GM21786 (cell line): Measurements from ENCODE around the gene PKDCC.
"Not testable (repeated sequence)": the region's sequence is repeated elsewhere in the genome, so short reads cannot be mapped to it uniquely, and the experiment has no call there.

Source experiments
- ATAC-seq: cut with Tn5 transposase; IDR thresholded peaks from one replicate; pipeline ENCODE4 v1.9.1; 2021; ENCODE audit not compliant: unreplicated experiment

Gene PKDCC

DNA sequence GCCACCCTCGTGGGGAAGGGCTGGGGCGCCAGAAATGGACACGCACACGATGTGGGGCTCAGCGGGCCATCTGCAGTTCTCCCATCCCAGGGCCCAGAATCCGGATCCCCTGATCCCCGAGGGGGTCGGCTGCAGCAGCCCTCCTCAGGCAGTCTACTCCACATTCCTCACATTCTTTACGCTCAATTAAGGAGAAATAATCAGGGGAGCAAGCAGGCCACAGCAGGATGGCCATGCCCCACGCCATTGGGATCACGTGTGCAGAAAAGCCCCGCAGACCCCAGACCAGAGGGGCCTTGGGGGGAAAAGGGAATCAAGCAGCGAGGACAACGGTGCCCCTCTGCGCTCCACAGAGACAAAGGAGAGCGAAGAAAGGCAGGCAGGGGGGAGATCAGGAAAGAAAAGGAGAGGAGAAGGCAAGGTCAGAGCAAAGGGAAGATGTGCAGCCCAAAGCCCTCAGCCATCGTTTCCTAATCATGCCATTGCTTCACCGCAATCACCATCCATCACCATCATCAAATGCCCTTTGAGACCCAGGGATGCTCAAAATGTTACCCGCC is 17.5 kb upstream of the PKDCC start:
- ATAC-seq = no peak

DNA sequence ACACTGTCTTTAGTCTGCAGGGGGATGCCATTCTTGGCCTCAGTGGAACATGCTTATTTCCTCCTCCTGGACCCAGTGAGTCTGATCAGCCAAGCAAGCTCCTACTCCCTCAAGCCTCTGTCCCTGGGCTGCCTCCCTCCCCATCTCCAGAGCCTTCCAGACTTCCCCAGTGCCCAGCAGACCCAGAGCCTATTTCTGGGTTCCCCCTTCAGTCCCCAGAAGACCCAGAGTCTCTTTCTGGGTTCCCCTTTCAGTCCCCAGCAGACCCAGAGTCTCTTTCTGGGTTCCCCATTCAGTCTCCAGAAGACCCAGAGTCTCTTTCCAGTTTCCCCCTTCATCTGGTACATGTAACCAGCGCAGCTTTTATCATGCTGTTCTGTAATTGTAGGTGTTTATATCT is 17.0 kb upstream of the PKDCC start:
- ATAC-seq = no peak

DNA sequence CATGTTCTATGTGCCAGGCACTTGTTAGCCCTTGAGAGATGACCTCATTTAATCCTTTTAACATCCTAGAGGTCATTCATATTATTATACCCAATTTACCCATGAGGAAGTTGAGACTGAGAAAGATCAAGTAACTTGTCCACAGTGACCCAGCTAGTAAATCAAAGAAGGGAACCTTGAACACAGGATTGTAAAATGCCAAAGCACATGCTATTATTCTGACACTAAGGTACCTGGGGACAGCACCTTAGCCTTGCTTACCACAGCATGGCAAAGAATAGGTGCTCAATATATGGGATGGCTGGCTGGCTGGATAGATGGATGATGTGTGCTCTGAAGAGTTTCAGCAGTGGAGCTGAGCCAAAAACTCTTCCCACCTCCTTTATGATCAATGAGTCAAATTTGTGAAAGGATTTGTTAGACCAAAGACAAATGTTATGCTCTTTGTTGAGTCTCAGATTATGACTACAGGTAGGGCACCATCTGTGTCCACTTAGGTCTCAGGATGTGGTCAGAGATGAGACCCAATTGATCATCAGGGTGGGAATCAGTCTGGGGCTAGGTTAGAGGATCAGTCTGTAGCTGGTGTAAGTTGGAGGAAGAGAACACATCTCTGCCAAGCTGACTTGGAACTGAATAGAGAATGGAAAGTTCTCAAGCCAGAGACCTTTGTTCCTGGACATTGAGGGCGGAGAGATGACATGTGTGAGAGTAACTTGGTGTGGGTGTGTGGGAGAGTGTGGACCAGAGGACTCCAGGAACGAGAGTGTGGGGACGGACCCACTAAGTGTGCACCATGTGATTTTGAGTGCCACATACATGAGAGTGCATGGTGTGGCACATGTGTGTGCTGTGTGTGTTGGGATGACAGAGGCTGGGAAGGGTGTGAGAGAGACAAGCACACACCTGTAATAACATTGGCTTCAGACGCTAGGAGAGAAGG is 16.3 kb upstream of the PKDCC start:
- no peak for ATAC-seq

DNA sequence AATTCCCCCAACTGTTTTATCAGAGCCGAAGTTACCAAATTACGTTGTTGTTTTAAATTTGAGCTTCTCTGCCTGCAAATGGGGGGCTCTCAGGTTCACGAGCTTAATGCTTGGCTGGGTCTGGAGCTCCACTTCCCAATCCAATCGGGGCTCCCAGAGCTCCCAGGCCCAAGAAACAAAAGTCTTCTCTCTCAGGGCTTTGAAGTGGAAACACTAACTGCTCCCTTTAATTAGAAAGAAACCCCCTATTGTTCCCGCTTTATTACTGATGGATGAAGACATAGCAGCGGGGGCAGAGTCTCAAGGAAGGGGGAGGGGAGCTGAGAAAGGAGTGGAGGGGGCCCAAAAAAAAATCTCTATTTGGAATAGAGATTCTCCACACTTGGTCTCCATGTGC is 15.6 kb upstream of the PKDCC start:
- no peak for ATAC-seq

DNA sequence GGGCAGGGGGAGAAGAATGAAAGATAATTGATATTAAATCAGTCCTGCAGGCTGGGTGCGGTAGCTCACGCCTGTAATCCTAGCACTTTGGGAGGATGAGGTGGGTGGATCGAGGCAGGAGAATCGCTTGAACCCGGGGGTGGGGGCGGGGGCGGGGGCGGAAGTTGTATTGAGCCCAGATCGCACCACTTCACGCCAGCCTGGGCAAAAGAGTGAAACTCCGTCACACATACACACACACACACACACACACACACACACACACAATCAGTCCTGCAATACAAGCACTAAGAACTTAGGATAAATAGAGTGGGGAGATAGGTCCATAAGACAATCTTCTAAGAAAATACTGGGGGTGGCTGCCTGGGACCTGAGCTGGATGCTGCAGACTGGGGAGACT is 15.1 kb upstream of the PKDCC start:
- no peak for ATAC-seq

DNA sequence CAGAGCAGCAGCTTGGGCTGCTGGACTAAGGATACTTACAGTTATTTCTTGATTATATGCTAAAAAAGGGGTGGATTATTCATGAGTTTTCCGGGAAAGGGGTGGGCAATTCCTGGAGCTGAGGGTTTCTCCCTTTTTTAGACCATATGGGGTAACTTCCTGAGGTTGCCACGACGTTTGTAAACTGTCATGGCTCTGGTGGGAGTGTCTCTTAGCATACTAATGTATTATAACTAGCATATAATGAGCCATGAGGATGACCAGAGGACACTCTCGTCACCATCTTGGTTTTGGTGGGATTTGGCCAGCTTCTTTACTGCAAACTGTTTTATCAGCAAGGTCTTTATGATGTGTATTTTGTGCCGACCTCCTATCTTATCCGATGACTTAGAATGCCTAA is 13.7 kb upstream of the PKDCC start:
- ATAC-seq = not testable (repeated sequence)

DNA sequence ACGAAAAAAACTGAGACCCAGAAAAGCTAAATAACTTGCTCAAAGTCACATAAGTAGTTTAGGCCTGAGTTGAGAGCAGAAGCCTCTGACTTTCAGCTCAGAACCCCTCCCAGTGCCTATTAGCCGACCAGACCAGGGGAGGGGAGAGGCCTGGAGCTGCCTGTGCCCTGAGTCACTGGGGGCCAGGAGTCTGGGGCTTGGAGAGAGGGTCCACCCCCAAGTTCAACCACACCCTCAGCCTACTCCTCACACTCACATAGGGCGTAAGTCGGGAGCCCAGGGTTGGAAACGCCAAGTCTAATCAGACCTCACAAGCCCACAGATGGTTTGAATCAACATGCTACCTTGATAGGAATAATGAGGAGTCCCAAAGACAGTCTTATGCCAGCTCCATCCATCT is 12.6 kb upstream of the PKDCC start:
- ATAC-seq = no peak

DNA sequence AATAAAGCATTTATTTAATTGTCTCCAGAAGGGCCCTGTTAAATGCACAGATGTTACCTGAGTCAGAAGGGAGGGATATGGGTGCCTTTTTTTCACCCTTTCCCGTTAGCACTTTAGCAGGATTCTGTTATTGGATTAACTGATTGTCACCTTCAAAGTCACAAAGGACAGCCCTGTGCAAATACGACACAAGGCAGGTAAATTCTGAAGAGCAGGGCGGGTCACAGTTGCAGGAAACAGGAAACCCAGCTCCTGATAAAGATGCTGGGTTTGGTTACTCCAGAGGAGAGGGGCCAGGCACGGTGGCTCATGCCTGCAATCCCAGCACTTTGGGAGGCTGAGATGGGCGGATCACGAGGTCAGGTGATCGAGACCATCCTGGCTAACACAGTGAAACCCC is 11.4 kb upstream of the PKDCC start:
- ATAC-seq = no peak

DNA sequence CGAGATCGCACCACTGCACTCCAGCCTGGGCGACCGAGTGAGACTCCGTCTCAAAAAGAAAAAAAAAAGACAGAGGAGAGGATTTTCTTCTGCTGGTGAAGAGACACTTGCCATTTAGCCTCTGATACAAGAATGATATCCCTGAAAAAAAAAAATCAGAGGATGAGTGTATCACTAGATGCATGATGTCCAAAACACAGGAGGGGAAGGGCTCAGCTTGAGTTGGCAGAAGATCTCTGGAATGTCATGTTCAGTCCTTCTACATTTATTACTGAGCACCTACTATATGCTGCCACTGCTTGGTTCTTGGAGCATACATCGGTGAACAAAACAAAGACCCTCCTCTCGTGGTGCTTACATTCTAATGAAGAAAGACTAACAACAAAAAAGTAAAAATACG is 10.9 kb upstream of the PKDCC start:
- ATAC-seq = no peak

DNA sequence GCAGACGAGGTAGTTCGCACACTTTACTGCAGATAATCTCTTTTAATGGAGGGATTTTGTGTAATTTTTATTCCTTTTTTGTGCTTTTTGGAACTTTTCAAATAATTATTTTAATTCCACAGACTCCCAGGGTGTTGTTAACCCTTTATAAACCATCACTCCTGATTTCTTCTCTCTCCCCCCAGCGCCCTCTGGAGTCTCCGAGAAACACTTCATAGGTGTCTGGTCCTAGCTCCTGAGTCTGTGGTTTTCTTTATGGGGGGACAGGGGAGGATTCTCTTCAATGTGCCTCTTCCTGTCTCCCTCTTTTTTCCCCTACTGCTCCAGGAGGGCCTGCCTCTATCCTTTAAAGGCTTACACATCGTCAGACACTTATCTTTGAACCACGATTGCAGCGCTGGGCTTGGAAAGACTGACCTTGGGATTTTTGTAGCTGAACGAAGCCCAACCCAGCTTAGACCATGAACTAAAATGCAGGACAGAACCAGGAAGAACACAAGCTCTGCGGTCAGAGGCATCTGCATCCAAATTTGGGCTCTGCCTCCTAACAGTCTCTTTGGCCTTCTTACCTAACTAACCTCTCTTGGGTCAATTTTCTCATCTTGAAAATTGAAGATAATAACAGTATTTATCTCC is 7.1 kb upstream of the PKDCC start:
- no peak for ATAC-seq

DNA sequence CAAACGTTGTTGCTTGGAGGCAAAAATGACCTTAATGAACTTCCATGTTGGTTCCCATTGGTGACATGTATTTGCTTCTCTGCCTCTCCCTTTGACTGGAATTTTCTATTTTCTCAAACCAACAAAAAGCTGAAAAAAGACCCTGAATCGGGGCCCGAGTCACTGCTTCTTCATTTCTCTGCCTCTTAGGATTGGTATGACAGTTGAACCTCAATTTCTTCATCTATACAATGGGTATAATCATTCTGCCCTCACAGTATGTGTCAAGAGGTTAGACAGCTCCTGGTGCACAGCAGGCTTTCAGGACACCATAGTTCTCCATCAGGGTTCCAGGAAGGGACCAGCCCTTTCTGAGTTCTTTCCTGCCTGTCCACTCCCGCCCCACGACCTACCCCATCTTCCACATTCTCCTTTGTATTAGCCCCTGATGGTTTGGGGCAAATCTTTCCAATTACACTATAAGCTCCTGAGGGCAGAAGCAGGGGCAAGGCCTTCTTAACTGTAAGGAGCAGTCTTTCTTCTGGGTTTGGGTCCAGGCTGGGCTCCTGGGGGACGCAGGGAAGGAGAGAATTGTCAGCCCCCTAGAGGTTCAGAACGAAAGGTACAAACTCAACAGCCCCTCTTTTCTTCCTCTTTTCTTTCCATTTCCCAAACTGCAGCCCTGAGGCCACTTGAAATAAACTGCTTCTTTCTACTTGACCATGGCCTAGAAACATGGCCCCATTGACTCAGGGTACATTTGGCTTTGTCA is 6.3 kb upstream of the PKDCC start:
- ATAC-seq = no peak

DNA sequence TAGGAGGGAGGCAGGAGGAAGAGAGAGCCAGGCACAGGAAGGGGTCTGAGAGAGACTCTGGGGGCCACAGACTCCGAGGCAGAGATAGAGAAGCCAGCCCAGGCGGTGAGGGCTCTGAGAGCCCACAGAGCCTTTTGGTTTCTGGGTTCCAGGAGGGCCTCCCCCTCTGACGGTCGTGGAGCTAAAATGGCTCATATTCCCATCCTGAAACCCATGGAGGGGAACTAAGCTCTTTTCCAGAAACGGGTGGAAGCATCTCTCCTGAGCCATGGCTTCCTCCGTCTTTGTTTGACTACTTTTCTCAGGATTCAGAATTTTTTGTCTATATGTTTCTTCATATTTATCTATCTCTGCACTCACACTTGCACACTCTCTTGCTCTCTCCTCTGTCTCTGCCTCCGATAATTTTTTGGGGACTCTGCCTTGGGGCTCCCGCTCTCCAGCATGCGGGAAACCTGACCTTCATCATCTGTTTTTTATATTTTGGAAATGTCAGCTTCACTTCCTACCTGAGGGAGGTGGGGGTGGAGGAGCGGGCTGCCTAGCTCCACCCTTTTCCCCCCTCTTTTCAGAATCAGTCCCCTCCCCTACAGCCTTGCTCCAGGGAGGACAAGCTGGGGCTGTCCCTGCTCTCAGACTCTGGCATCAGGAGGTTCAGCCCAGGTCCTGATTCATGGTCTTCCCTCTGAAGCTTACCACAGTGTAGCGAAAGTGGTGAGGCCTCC is 5.0 kb upstream of the PKDCC start:
- no peak for ATAC-seq

DNA sequence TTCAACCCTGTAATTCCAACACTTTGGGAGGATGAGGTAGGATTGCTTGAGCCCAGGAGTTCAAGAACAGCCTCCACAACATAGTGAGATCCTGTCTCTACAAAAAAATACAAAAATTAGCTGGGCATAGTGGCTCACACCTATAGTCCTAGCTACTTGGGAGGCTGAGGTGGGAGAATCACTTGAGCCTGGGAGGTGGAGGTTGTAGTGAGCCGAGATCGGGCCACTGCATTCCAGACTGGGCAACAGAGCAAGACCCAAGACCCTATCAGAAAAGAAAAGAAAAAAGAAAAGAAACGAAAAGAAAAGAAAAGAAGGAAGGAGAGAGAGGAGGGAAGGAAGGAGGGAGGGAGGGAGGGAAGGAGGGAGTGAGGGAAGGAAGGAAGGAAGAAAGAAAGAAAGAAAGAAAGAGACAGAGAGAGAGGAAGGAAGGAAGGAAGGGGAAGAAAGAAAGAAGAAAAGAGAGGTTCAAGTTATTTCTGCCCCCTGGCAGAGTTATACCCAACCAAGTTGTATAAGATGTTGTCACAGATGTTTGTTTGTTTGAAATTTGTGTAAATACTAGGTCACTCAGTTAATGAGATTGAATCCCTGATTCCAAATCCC is 3.9 kb upstream of the PKDCC start:
- ATAC-seq = no peak

DNA sequence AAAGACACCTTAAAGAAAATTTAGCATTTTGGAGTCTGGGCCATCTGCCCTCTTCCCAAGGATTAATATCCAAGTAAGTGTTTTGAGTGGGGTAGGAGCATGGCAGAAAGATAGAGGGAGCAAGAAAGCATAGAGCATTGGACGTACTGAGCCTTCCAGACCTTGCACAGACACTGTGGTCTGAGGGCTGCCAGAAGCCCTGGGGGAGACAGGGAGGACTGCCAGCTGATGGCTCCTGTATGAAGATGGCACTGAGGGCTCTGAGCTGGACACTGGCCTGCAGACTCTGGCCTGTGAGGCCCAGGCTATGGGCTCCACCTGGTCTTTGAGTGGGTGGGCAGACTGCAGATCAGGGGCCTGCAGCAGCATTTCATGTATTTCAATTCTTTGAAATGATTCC is 2.9 kb upstream of the PKDCC start:
- ATAC-seq = no peak

DNA sequence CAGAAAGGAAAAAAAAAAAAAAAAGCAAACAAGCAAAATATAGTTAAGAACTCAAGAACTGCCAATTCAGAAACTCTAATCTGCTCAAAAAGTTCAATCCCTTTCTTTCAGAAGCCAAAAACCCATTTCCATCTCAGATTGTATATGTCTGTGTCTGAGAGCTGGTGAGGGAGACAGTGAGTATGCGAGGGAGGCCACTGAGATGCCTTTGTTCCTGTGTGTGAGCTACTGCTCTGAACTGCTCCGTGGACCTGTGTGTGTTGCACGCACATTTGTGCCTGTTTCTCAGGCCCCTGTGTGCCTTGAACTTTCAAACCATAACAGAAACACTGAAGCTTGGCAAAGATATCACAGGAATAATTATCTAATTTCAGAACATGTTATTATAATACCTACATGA is 2.5 kb upstream of the PKDCC start:
- ATAC-seq = no peak

DNA sequence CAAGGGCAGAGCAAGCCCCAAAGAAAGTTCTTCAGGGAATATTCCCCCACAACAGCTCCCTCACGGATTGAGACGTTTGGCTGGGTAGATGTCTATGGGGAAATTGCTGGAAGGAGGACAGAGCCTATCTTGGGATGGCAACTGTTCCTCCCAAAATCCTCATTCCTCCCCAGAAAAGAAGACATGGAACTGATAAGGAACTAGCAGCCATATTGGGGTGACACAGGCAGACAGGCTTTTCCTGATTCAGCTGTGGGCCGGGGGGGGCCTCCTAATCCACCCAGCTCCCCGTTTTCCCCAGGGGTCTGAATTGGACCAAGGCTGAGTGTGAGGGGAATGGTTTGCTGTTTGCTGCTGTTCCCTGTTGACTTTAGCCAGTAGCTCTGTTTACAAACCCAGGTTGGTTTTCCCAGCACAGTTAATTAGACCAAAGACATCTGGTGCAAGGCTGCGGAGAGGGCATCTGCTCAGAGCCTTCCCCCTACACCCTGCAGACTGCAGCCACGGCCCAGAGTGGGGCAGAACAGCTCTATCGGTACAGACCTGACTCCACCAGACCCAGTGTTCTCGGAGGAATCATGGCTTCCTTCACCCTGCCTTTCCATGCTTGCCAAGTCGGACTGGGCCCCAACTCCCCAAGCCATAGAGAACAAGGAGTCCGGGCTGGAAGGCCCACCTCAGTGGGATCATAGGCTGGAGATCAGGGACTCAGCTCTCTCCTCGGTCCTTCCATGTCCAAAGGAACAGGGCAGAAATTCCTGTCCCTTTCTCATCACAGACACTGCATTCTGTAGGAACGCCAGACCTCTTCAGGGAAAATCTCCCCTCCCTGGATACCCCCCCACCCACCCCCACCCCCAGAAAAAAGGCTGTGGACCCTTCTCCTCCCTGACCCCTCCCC is 1.7 kb upstream of the PKDCC start:
- ATAC-seq = no peak

DNA sequence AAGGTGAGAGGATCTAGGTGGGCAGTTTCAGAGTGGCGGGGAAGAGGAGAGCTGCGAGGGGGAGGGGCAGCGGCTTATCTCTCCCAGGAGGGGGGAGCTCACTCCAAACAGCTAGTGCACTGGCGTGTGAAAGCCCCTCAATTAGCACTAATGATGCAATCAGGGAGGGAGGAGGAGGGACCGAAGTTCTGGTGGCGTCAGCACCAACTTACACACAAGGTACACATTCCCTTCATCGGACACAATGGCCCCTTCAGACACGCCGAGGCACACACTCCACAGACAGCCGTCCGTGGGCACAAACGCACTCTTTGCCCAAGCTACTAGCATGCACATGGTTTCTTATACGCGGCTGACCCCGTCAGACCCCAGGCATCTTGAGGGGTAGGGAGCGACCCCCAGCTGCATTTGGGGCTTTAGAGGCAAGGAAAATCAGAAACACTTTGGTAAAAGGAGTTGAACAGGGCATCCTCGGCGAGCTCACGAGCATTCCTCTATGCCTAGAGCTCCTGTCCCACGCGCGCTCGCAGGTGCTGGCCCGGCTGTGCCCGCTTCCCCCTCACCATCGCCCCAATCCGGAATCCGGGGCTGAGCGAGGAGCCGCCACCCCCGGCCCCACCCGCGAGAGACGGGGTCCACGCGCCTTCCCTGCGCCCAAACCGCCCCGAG is 868 bp upstream of the PKDCC start:
- no peak for ATAC-seq

DNA sequence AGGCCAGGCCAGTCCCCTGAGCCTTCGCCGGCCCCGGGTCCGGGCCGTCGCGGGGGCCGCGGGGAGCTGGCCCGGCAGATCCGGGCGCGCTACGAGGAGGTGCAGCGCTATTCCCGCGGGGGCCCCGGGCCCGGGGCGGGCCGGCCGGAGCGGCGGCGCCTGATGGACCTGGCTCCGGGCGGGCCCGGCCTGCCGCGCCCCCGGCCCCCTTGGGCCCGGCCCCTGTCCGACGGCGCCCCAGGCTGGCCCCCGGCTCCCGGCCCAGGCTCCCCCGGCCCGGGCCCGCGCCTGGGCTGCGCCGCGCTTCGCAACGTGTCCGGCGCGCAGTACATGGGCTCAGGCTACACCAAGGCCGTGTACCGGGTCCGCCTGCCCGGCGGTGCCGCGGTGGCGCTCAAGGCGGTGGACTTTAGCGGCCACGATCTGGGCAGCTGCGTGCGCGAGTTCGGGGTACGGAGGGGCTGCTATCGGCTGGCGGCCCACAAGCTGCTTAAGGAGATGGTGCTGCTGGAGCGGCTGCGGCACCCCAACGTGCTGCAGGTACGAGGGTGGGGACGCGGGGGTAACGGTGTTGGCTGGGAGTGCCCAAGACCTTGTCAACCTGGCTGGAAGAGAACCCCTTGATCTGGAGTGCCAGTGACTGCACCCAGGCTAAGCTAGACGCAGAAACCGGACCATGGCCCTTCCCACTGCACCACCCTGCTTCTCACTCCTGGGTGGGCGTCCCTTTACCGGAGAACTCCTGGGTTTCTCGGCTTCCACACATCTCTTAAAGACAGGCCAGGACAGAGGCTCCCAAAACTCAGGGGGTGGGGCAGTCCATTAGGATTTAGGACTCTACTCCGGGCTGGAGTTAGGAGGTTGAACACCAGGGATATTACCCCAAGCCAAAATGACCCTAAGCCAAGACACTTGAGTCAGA is 739 bp downstream of the PKDCC start:
- no peak for ATAC-seq
